ENCODE data around the gene NOVA1.
A peak's percentile ranks its signal among the peaks of the same experiment; 100 is the strongest.

The NOVA1 gene

GRCh38 chr14:26593357-26593756, 4.5 kb downstream of the NOVA1 start:
- no peak for DNase-seq (ENCODE audit: low spot score)

DNA sequence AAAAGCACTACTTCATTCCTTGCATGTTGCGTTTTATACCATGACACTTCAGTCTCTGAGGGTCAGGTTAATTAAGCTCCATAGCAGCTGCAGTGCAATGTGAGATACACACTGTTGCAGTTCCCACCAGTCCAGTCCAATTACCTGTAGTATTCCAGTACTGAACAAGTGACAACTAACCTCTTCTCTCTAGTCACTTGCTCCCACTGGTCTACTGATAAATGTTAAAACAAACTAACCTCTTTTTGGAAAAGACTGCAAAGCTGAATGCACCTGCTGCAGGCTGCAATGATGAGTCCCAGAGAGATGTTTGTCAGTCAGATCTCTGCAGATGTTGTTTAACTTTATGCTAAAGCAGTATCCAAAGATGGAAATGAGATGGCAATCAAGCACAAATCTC, 7.9 kb downstream of the NOVA1 start:
- no peak for DNase-seq (ENCODE audit: low spot score)

DNA sequence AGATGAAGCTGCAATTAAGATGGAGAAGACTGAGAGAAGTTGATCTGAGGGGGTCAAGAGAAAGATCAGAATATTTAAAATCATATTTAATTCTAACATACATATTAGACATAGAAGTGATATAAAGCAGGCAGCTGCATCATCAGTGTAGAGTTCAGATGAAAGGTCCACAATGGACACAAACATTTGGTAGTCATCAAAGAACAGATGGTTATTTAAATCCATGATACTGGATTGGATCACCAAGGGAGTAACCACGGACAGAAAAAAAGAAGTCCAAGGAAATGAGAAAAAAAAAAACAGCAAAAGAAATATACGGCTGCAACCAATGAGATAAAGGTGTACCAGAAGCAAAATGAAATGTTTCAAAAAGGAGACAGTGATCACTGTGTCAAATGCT, 20.1 kb downstream of the NOVA1 start:
- DNase-seq (ENCODE audit: low spot score), result no peak

DNA sequence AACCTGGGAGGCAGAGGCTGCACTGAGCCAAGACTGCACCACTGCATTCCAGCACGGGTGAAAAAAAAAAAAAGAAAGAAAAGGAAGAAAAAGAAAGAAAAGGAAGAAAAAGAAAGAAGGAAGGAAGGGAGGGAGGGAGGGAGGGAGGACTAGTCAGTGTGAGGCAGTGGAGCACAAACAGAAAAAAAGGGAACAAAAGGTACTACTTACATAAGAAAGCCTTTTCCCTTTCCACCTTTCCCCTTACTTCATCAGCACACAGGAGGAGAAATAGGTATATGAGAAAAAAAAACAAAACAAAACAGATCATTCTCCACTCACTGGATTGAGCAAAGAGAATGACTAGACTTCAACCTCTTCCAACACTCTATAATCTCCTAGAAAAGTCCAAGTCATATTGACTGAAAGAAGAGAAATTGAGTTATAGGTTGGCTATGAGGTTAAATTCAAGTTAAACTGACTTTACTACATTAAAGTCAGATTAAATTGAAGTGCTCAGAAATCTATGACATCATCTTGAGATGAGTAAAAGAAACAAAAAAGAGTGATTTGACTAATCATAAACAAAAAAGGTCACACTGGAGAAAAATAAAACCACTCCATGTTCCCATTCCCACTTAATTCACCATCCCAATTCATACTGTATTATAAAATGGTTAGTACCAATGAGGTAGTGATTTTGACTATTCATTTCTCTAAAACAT, 43.6 kb downstream of the NOVA1 start:
- no peak for DNase-seq (ENCODE audit: low spot score)

- DNase-seq (ENCODE audit: low spot score), result no peak
These were observed 48.3 kb downstream of the NOVA1 start for GRCh38 chr14:26549571-26549970.

DNA sequence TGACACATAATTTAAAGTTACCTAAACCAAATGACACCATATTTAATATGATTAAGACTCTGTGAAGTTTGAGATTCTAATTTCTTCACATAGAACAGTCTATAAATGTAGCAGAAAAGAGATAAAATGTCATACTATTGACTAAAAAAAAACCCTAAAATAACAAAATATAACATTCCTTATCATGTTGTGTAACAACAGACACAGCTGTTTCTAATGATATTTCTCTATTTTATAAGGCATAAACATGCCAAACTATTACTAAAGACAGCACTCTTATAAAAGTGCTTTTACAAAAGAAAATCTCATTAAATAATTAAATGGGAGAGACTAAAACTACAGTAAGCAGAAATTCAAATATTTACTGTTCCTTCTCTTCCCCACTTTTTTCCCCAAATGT, 49.4 kb downstream of the NOVA1 start:
- DNase-seq (ENCODE audit: low spot score), result no peak

- no peak for DNase-seq (ENCODE audit: low spot score)
These were observed 59.7 kb downstream of the NOVA1 start for GRCh38 chr14:26538176-26538575.

DNA sequence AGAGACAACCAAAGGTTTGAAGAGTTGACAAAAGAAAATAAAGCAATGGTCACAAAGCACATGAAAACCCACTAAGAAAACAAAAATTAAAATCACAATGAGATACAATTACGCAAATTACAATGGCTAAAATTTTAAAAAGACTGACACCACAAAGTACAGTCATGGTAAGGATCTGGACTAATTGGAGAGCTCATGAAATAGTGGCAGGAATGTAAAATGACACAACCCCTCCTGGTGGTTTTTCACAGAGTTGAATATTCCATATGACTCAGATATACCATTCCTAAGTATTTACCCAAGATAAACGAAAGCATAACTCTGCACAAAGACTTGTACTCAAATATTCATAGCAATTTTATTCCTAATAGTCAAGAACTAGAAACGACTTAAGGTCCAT, 65.9 kb downstream of the NOVA1 start:
- DNase-seq (ENCODE audit: low spot score), result peak; percentile 52

GRCh38 chr14:26528415-26529182, 69.2 kb downstream of the NOVA1 start:
- DNase-seq (ENCODE audit: low spot score), result no peak

DNA sequence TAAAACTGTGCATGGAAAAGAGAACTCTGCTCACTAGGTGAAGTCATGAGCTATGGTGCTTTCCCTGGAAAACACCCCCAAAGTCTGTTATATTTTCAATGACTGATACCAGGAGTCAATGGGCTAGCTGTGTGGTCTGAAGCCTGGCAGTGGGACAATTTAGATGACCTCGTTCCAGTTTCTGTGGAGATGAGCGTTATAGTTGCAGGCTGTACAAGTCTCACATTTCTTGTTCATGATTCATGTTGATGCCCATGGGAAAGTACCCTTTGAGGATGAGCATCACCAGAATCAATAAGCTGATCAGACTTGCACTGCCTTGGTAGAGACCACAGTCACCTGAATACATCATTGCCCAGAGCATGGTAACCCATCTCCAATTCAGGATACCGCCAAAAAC, 70.7 kb downstream of the NOVA1 start:
- peak; percentile 93 for DNase-seq (ENCODE audit: low spot score)

DNA sequence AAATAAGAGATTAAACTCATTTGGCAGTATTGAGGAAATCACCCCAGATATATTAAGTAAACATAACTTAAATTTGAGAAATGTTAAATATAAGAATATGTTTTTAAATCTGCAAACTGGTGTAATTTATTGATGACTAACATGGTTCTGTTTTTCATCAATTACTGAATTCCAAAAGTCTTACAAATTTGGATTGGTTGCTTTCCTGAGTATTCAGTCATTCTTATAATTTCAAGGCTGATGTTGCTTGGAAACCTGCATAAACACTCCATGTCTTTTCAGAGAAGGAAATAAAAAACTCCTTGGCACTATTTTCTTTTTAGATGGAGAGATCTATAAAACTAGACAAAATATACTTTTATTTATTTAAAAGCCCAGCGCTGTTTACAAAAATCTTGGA, 71.7 kb downstream of the NOVA1 start:
- peak; percentile 38 for DNase-seq (ENCODE audit: low spot score)

DNA sequence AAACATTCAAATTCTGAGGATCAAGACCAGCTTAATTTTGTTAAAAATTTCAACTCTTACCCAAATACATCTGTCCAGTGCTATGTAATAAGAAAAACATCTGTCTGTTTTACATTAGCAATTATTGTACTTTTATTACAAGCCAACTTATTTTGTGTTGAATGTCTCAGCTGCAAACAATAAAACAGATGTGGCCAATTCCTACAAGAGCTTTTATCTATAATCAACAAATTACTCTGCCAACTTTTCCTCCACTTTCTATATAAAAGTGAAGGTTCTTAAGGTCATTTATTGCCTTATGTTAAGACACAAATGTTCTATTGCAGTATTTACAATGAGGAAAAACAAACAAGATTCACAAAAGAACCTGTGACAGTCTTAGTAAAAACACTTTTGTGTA, 72.7 kb downstream of the NOVA1 start:
- DNase-seq (ENCODE audit: low spot score), result no peak

DNA sequence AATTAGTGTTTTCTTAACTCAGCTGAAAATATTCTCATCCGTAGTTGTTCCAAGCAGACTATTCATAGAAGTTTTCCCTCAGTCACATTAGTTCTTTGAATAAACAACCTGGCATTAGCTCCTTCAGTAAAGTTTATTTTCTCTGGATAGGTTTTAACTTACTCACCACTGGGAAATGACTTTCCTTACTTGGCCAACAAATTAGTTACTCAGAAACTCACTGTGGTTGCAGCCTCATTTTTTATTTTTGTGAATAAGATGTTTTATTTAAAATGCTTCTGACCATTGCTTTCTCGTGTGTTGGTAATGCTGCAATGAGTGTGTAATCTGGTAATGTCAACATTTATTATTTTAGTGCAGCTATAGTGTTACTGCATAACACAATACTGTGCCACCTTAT, 74.9 kb downstream of the NOVA1 start:
- DNase-seq (ENCODE audit: low spot score), result peak; percentile 59

DNA sequence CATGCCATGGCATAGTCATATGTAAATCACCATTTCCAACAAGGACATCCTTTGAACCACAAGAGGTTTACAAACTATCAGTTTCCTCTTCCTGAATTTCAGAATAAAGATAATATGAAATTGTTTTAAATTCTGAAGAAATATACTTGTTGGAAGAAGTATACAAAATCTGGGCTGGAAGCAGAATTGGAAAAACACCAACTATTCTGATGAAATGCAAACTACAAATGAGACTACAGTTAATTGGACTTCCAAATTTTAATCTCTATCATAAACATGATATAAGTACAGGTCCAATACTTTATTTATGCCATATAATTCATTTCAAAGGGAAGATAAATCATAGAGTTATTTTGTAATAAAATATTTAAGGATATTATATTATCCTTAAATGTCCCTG, 80.1 kb downstream of the NOVA1 start:
- DNase-seq (ENCODE audit: low spot score), result no peak

- DNase-seq (ENCODE audit: low spot score), result no peak
These were observed 97.8 kb downstream of the NOVA1 start for GRCh38 chr14:26500028-26500427.

GRCh38 chr14:26499546-26499945, 98.3 kb downstream of the NOVA1 start:
- no peak for DNase-seq (ENCODE audit: low spot score)

DNA sequence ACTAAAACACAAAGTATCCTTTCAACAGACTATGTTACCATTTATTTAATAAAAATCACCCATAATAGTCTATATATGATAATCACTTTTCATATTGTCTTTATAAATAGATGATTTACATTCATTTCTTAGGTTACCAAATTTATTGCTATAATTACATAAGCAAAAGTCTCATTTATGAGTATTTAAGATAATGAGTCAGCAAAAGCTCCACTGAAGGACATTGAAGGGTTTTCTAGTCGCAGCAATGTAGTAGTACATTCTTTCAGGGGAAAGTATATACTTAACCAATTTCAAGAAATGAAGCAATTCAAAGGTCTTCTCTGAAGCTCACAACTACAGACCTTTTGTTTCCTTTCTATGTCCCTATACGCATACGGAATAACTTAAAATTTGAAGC, 110.9 kb downstream of the NOVA1 start:
- no peak for DNase-seq (ENCODE audit: low spot score)

- DNase-seq (ENCODE audit: low spot score), result no peak
These were observed 113.3 kb downstream of the NOVA1 start for GRCh38 chr14:26484562-26484961.

DNA sequence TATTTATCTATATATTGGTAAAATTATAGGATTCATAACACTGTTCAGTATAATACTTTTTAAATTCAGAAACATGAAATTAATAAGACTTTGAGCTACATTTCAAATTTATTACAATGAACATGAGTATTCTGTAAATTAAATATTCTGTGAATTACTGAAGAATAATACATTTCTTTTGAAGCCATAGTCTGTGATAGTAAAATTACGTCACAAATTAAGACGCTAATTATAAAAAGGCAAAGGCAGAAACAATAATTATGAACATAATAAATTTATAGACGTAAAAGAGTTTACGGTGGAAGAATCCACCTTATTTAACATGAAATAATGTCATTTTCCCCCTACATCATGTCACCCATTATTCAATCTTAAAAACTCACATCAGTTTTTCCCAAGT, 118.9 kb downstream of the NOVA1 start:
- DNase-seq (ENCODE audit: low spot score), result no peak

GRCh38 chr14:26466862-26467261, 131.0 kb downstream of the NOVA1 start:
- DNase-seq (ENCODE audit: low spot score), result no peak

DNA sequence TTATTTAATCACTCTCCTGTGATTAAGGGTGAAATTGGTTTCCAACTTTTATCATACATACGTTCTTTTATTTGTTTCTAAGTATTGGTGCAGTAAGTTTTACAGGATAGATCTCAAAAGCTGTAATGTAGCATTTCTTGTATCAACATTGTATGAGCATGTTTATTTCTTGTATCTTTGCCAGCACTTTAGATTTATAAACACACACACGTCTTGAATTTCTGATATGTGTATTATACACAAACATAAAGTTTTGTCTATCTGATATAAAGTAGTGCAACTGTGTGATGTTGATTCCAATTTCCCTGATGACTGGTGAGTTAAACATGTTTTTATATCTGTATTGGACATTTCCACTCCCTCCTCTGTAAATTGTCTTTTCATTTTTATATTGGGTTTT, 134.7 kb downstream of the NOVA1 start:
- no peak for DNase-seq (ENCODE audit: low spot score)

DNA sequence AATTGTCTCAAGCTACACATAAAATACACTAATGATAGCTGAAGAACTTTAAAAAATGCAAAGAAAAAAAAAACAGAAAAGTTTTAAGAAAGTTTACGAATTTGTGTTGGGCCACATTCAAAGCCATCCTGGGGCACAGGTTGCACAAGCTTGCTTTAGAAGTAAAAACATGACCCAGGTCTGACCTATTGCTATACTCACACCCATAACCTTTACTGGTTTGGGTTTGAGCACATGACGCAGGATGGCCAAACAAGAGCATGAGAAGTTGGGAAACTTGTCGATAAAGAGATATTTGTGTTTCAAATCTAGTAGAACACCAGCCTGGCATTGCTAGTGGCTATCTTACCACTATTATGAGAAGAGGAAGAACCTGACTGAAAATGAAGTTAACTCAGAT, 143.7 kb downstream of the NOVA1 start:
- no peak for DNase-seq (ENCODE audit: low spot score)

DNA sequence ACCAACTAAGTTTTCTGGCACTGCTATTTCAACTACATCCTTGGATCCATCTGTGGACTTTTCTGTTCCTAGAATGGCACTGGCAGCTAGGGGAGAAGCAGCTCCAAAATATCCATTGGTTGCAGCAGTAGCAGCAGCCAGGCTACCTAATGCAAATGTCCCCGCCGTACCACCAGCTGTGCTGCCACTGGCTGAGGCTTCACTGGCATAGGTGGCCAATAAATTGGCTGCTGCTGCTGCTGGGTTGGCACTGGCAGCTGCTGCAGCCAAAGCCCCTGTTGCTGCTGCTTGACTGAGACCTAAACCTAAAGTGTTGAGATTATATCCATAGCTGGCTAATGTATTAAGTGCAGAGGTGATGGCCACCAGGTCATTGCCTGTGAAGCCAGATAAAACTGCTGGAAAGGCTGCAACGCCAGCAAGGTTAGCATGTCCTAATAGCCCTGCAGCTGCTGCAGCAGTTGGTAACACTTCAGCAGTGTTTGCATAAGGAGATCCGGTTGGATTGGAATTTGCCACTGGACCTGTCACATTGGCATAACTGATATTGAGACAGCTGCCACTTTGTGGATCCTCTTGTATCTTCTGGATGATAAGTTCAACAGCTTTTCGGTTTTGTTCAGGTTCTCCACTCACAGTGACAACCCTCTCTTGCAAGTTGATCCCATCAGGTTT, 149.5 kb downstream of the NOVA1 start:
- DNase-seq (ENCODE audit: low spot score), result no peak

Data from kidney tubule cell (primary cell).